GM20000 (cell line): ENCODE measurements around the gene ZAP70.

Experiments used
- DNase-seq: peaks from one replicate; pipeline ENCODE4 v3.0.0; 2012; ENCODE audit warnings: low spot score
- TF ChIP-seq, protein P1 (sequence below): IDR thresholded peaks from 2 replicates; pipeline ENCODE4 v1.5.1; 2012; ENCODE audit warnings: mild to moderate bottlenecking, control low read depth; ENCODE audit errors: extremely low read depth, missing control alignments

ZAP70 gene

DNA sequence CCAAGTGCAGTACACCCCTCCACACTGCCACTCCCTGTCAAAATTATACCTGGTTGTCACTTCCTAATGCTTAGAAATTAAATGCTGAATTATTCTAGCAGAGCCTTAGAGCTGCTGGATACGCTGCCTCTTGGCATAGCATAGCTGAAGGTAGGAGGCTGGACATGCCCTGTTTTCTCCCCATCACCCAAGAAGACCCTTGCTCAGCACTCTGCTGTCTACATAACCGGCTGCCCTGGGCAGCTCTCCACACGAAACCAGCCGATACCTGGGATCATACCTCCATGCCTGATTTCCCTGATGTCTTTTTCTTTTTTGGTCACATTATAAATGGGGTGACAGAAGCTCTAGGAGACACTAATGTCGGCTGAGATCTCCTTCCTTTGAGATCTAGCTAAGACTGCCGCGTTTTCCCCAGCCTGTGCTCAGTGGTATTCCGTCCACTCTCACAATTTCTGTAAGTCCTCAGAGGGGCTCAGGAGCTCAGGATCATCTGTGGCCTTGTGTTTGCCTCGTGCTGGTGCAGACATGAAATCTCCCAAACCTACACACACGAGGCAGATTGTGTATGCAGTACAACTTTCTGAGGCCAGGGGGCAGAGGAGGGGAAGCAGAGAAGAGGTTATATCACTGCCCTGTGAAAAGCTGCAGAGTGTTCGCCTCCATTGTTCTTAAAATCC, 13.5 kb upstream of the ZAP70 start:
- DNase-seq: peak; percentile 63
- TF ChIP-seq, protein P1, sequence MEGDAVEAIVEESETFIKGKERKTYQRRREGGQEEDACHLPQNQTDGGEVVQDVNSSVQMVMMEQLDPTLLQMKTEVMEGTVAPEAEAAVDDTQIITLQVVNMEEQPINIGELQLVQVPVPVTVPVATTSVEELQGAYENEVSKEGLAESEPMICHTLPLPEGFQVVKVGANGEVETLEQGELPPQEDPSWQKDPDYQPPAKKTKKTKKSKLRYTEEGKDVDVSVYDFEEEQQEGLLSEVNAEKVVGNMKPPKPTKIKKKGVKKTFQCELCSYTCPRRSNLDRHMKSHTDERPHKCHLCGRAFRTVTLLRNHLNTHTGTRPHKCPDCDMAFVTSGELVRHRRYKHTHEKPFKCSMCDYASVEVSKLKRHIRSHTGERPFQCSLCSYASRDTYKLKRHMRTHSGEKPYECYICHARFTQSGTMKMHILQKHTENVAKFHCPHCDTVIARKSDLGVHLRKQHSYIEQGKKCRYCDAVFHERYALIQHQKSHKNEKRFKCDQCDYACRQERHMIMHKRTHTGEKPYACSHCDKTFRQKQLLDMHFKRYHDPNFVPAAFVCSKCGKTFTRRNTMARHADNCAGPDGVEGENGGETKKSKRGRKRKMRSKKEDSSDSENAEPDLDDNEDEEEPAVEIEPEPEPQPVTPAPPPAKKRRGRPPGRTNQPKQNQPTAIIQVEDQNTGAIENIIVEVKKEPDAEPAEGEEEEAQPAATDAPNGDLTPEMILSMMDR: peak; percentile 52

DNA sequence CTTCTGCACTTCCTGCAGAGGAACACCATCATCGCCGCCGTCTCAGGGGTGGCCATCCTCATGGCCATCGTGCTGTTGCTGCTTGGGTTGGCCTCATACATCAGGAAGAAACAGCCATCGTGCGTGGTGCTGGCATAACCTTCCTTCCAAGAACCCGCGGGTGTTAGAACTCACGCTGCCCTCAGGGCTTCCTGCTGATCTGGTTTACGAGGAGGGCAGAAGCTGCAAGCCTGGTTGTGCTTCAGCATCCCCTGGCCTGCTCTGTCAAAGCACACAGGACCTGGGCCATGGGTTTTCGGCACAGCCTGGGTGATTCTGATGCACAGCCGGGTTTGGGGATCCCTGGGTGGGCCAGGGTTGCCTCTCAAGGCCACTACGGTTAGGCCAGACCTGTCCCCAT, 12.2 kb upstream of the ZAP70 start:
- DNase-seq: no peak

DNA sequence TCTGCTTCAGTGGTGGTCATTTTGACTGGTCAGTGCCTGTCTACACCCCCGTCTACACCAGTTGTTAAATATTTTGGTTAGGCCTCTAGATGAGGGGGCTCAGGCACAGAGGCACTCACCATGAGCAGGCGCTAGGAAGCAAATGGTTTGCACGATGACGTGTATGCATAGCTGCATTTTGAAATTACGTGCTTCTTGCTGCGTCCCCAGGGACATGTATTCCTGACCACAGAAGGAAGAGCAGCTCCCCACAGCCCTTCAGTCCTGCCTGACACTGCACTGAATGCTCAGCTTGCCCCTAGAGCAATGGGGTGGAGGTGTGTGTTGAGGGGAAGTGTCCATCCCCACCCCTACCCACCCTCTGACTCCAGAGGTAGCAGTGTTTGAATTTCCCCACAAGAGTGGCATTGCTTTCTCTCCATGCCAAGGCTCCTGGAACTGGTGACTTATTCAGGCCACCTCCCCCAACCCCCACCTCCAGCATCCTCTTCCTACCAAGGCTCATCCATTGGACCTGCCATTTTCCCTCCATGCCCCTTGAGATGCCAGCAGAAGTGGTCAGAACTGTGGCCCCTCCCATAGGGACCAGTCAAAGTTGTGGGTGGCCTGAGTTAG, 11.4 kb upstream of the ZAP70 start:
- TF ChIP-seq, protein P1: no peak

More for the DNA sequence above, 12.2 kb upstream of the ZAP70 start:
- TF ChIP-seq, protein P1: no peak

GRCh38 chr2:97702731-97703470, 10.5 kb upstream of the ZAP70 start:
- TF ChIP-seq, protein P1: no peak
- no peak for DNase-seq

More for the DNA sequence above, 11.4 kb upstream of the ZAP70 start:
- DNase-seq: no peak

DNA sequence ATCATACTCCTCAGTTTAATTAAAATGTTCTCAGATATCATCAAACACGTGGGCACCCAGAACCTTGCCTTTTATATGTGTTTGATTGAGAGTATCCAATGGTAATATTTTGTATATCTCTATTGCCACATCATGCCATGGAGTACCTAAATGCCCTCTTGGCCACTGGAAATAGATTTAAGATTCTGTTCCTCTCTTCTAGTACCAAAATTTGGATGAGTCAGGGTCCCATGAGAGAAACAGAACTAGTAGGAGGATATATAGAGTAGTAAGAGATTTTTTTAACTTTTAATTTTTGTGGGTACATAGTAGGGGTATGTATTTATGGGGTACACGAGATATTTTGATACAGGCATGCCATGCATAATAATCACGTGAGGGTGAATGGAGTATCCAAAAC, 9.6 kb upstream of the ZAP70 start:
- no peak for DNase-seq
- TF ChIP-seq, protein P1: no peak

DNA sequence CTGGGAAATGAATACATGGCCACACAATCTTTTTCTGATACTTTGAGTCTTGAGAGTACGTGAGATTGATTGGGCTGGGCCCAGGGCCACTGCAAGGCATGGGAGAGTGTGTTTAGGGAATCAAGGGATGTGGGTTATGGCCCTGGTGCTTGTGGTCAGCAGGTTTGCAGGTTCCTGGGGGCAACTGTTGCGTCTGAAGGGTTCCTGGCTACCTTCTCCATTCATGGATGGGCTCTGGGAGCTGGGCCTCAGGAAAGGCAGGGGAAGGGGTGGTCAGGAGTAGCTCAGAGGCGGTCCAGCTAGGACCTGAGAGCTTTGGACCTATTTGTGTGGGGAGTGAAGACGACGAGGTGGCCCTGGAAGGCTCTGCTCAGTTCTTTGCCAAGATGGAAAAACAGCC, 8.4 kb upstream of the ZAP70 start:
- TF ChIP-seq, protein P1: no peak
- no peak for DNase-seq

GRCh38 chr2:97706112-97706511, 7.3 kb upstream of the ZAP70 start:
- TF ChIP-seq, protein P1: no peak
- DNase-seq: no peak
